CD4-positive, alpha-beta T cell treated with Interleukin-17A for 1 hour (primary cell): ENCODE results near the gene LRFN3.
"Not testable (repeated sequence)": the region's sequence is repeated elsewhere in the genome, so short reads cannot be mapped to it uniquely, and the experiment has no call there.

Experiments used
- DNase-seq: peaks from one replicate; pipeline ENCODE4 v3.0.0-alpha.2; 2020

The LRFN3 gene

DNA sequence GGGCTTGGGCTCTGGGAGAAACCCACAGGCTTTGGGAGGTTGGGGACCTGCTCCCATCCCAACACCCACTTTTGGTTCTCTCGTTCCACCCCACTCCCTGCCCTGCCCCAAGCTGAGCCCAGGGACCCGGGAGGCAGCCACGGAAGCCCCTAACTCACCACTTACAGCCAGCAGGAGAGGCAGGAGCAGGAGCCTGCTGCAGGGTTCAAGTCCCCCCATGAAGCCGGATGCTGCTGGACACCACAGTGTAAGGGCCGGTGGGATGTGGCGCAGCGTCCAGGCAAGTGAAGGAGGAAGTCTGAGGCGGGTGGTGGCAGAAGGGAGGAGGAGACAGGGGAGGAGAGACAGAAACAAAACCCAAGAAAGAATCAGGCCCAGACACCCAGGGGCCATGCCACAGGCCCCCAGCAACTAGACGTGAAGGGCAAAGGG lies 28.1 kb upstream of the LRFN3 start, which contains the start of gene TYROBP:
Gene TYROBP, minus strand, starts transcription at position 286 of the 432 bp plus-strand sequence. Its CDS starts 67 bp downstream, at position 219.
- peak; percentile 3 for DNase-seq

DNA sequence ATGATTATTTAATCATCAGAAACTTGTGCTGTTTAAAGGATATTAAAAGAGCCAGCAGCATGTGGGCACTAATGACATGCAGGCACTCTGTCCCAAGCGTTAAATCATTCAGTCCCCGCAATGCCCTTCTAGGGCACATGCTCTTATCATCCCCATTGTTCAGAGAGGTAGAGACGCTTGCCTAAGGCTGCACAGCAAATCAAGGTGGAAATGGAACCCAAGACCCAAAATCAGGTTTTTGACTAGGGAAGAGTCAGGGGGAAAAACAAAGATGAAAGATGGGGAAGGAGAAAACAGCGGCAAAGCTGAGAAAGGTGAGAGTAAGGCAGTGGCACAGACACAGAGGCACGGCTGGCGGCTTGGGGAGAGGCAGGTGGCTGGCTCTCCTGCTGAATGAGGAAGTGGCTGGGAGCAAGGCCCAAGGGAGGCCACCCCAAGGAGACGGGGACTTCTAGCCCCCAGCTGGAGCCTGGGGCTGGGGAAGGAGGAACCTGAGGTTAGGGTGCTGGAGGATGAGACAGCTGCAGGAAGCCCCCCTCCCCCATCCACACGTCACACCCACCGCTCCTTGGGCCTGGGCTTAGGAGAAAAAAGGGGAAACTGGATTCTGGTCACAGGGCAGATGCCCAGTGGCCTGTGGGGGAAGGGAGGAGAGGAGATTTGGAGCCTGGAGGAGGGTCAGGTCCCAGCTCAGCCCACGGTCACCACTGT lies 27.0 kb upstream of the LRFN3 start:
- DNase-seq = peak; percentile 53

DNA sequence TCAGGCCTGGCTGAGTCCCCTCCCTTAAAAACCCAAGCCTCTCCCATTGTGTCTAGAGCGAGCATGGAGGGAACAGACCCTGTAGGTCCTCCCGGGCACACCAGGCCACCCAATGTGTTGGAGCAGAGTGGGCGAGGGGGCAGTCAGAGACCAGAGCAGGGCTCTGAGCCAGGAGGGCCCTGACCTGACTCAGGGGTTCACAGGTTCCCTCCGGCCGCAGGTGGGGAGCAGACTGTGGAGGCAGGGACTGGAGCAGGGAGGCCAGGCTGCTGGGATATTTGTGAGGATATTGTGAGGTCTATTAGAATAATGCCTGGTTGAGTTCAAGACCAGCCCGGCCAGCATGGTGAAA lies 26.5 kb upstream of the LRFN3 start:
- no peak for DNase-seq

DNA sequence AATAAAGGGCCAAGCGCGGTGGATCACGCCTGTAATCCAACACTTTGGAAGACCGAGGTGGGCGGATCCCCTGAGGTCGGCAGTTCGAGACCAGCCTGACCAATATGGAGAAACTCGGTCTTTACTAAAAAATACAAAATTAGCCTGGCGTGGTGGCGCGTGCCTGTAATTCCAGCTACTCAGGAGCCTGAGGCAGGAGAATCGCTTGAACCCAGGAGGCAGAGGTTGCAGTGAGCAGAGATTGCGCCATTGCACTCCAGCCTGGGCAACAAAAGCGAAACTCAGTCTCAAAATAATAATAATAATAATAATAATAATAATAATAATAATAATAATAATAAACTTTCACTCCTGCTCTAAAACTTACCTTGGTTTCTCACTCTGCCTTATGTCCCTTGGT lies 25.8 kb upstream of the LRFN3 start:
- DNase-seq = not testable (repeated sequence)

DNA sequence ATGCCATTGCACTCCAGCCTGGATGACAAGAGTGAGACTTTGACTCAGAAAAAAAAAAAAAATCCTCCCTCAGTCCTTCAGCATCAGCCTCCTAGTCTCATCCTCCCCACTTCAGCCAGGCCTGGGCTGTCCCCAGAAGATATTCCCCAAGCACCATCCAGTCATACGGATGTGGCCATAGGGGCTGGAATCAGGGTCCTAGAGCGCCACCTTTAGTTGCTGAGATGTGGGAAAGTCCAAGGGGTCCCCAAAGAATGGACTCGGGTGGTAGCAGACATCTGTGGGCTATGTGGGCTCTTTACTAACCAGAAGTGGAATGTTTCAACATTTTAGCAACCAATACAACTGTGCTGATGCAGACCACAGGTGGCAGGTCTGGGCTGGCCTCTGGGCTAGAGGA lies 25.0 kb upstream of the LRFN3 start:
- DNase-seq = no peak

DNA sequence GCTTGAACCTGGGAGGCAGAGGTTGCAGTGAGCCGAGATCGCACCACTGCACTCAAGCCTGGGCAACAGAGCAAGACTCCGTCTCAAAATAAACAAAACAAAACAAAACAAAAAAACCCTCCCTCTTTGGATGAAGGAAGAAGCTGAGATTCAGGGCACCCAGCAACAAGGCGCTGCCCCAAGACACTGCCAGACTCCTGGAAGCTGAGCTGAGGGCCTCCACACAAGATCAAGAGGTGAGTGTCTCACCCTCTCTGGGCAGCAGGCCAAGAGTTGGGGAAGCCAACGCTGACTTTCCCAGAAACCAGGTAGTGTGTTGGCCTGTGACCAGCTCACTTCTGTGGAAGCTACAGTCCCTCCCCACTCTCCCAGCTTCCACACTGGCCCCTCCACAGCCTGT lies 24.4 kb upstream of the LRFN3 start:
- DNase-seq = peak; percentile 4

DNA sequence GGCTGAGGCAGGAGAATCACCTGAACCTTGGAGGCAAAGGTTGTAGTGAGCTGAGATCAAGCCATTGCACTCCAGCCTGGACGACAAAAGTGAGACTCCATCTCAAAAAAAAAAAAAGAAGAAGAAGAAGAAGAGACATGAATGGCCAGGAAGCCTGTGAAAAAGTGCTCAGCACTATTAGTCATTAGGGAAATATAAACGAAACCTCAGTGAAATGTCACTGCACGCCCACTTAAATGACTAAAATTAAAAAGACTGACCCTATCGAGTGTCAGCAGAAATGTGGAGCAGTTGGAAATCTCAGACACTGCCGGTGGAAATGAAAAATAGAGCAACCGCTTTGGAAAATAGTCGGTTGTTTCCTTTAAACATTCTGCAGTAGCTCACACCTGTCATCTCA lies 22.6 kb upstream of the LRFN3 start:
- DNase-seq = no peak

DNA sequence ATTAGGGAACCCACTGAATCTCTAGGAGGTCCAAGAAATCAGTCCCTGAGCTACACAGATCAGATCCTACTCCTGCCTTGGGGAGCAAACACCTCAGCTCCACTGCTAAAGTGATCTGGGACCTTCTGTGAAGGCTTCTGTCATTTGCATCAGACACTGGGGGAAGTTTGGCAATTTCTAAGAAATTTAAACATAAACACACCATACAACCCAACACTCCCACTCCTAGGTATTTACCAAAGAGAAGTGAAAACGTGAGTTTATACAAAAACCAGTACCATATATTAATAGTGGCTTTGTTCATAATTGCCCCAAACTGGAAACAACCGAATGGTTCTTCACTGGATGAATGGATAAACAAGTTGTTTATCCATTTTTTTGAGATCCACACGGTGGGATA lies 20.7 kb upstream of the LRFN3 start:
- DNase-seq = no peak

DNA sequence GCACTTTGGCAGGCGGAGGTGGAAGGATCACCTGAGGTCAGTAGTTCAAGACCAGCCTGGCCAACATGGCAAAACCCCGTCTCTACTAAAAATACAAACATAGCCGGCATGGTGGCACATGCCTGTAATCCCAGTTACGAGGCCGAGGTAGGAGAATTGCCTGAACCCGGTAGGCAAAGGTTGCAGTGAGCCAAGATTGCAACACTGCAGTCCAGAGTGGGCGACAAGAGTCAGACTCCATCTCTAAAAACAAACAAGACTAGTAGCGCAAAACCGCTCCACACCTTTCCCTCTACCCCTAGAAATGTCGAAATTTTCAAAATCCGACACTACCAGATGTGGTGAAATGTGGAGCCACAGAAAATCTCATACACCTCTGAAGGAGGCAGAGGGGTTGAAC lies 16.9 kb upstream of the LRFN3 start:
- no peak for DNase-seq

DNA sequence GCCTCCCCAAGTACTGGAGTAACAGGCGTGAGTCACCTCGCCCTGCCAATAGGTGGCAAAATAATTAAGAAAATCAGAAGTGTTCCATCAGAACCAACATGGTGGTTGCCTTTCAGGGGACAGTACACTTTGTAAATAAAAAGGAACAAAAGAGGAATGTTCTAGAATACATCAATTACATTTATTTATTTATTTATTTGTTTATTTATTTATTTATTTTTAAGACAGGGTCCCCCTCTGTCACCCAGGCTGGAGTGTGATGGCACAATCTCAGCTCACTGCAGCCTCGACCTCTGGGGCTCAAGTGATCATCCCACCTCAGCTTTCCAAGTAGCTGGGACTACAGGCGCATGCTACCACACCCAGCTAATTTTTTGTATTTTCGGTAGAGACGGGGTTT lies 15.2 kb upstream of the LRFN3 start:
- no peak for DNase-seq

DNA sequence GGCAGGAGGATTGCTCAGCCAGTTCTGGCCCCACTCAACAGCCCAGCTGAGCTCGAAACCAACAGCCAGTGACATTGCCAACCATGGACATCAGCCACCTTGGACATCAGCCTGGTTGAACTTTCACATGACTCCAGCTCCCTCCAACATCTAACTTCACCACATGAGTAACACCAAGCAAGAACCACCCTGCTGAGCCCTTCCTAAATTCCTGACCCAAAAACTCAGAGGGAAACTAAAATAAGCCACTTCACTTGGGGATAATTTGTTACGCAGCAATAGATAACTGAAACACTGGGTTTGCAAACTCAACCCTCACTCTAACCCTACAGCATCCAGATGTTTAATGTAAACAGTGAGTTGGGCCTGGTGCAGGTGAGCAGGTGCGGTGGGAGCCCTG lies 10.7 kb upstream of the LRFN3 start:
- no peak for DNase-seq

DNA sequence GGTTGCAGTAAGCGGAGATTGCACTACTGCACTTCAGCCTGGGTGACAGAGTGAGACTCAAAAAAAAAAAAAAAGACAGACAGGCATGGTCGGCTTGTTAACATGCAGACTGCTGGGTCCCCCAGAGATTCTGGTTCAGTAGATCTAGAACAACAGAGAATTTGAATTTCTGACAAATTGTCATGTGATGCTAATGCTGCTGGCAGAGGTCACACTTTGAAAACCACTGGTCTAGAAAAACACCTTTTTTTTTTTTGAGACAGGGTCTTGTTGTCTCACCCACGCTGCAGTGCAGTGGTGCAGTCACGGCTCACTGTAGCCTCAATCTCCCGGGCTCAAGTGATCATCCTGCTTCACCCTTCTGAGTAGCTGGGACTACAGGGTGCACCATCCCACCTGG lies 7.7 kb upstream of the LRFN3 start:
- no peak for DNase-seq

DNA sequence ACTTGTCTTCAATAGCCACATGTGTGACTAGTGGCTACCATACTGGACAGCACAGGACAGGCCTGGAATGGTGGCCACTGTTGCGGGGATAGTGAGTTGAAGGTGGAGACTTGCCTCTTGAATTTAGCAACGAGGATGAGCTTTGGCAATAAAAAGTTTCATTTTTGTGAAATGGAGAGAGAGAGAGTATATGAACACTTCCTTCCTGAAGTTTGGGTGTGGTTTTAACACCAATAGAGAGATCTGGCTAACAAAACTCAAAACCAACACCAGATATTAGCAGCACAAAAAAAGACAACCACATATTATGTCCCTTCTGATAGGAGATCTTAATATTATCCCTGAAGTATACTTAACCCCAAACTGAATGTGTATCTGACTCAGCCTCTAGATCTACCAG lies 6.3 kb upstream of the LRFN3 start:
- DNase-seq = peak; percentile 74

DNA sequence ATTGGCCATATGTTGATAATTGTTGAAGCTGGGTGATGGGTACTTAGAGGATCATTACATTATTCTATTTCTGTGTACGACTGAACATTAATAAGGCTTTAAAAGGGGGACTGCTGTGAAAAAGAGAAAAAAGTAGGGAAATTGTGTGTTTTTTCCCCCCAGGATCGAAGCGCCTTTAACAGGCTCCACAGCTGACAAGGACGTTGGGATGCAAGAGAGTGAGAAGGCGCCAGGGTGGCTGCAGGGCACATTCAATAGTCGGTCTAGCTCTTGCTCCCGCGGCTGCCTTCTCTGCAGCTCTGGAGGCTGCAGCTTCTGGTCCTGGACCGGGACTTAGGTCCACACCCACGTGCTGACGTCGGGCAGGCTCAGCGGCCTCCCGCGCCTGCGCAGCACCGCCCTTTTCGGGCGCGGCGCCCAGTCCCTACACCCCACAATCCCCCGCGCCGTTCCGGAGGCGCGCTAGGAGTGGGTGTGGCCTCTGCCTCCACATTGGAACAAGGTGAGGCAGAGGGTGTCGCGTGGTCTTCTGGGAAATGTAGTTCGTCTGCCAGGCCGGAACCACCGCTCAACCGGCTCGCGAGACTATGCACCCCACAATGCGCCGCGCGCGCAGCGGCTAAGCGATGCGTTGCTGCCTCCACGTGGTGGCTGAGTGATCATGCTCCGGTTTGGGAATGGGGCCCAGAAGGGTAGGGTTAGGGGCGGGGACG lies 4.9 kb upstream of the LRFN3 start:
- DNase-seq = peak; percentile 100

DNA sequence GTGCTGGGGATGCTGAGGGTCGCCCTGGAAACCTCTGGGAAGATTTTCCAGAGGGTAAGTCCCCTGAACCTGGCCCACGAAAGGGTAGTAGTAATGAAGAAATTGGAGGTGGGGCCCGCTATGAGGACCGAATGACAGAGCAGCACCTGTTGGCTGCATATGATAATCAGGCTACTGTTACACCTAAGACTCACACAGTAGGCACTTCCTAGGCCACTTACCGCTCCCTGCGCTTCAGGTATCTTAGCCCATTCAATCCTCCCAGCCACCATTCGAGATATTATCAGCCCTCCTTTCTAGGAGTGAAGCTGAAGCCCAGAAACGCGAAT lies 4.3 kb upstream of the LRFN3 start:
- DNase-seq = no peak

DNA sequence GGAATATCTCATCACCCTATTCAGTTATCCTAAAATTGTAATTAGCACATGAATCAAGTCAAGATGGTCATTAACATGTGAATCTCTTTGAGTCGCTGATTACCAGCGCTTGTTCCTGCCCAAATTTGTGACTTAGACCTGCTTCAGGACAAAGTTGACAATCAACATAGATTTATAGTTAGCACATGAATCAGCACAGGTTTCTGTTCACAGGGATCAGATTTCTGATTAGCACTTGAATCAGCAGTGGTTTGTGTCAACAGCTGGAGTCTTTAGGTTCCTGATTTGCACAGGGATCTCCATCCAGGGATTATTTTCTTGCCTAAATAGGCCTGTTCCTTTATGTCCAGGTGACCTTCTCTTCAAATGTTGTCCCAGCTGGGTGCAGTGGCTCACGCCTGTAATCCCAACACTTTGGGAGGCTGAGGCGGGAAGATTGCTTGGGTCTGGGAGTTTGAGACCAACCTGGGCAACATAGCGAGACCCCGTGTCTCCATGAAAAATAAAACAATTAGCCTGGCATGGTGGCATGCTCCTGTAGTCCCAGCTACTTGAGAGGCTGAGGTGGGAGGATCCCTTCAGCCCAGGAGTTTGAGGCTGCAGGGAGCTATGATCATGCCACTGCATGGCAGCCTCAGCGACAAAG lies 3.8 kb upstream of the LRFN3 start:
- no peak for DNase-seq

DNA sequence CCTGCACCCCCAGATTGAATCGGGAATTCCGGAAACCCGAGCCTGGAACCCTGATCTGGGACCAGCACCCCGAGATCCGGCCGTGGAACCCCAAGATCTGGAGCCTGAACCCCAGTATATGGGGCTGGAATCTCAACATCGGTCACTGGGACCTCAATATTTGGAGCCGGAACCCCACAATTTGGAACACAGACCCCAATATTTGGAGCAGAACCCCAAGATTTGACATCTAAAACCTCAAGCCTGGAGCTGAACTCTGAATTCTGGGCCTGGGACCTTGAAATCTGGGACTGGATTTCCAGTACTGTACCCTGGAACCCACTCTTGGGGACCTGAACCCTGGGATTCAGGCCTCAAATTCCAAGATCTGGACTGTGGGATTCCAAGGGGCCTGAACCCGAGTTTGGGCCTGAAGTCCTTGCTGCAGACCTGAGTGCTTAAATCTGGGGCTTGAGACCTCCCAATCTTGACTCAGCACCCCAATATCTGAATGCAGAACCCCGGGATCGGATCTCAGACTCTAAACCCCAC lies 629 bp downstream of the LRFN3 start:
- DNase-seq = no peak

DNA sequence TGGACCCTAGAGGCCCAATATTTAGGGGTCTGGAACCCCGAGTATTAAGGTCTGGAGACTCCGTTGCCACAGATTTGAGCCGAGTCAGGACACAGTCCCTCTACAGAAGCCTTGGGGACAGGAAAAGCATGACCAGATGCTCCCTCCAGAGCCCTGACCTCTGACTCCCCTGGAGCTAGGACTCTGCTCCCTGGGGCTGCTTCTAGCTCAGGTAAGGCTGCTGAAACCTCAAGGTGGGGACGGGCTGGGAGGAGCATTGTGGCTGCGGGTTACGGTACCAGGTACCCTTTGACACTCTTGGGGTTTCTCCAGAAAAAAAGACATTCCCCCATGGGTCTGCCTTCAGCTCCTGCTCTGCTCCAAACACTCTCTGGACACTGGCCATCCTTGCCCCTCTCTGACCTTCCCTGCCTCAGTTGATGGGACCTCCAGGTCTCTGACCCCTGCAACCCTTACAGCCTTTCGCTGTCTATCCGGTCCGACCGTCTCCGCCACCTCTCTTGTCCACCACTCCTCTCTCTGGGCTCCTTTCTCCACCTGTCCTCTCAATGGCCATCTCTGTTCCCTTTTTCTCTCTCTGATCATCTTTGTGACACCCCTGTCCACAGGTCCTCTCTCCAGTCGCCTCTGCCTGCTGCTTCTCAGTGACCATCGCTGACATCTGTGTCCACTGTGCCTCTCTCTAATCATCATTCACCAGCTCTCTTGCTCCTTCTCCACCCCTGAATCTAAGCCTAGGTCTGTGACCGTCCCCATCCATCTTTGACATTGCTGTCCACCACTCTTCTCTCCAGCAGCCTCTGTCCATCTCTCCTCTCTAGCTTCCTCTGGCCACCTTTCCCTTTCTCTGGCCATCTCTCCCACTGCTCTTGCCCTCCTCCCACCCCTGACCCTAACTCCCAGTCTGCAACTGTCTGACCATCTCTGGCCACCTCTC lies 1.4 kb downstream of the LRFN3 start:
- no peak for DNase-seq

DNA sequence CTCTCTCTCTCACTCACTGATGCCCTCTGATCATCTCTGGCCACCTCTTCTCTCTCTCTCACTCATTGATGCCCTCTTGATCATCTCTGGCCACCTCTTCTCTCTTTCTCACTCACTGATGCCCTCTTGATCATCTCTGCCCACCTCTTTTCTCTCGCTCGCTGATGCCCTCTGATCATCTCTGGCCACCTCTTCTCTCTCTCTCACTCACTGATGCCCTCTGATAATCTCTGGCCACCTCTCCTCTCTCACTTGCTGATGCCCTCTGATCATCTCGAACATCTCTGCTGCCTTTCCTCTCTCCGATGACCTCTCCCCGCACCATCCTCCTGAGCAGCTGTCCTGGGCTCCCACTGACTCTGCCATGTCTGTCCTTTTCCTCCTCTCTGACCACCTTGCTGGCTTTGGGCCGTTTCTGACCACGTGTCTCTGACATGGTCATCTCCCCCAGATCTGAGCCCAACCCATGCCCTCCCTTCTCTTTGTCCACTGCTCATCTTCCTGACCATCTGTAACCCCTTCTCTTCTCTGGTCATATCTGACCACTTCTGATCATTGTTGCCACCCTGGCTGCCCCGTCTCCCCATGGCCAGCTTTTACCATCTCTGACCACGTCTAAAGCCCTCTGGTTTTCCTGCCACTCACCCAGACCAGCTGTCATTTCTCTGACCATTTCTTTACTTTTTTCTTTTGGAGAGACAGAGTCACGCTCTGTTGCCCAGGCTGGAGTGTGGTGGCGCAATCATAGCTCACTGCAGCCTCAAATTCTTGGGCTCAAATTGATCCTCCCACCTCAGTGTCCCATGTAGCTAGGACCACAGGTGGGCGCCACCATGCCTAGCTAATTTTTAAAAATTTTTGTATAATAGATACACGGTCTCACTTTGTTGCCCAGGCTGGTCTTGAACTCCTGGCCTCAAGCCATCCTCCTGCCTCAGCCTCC lies 2.4 kb downstream of the LRFN3 start:
- DNase-seq = no peak

DNA sequence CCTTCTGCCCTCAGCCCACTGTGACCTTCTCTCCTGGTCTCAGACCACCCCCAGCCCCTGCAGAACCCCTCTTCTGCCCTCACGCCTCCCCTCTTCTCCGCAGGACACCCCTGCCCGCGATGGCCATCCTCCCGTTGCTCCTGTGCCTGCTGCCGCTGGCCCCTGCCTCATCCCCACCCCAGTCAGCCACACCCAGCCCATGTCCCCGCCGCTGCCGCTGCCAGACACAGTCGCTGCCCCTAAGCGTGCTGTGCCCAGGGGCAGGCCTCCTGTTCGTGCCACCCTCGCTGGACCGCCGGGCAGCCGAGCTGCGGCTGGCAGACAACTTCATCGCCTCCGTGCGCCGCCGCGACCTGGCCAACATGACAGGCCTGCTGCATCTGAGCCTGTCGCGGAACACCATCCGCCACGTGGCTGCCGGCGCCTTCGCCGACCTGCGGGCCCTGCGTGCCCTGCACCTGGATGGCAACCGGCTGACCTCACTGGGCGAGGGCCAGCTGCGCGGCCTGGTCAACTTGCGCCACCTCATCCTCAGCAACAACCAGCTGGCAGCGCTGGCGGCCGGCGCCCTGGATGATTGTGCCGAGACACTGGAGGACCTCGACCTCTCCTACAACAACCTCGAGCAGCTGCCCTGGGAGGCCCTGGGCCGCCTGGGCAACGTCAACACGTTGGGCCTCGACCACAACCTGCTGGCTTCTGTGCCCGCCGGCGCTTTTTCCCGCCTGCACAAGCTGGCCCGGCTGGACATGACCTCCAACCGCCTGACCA lies 3.3 kb downstream of the LRFN3 start:
- no peak for DNase-seq
